Kidney glomerular epithelial cell (primary cell): ENCODE data around the gene PDE4D.

Experiments used
- DNase-seq: peaks from one replicate; lab custom pipeline; 2025; lab: John Stamatoyannopoulos, UW

The PDE4D gene

DNA sequence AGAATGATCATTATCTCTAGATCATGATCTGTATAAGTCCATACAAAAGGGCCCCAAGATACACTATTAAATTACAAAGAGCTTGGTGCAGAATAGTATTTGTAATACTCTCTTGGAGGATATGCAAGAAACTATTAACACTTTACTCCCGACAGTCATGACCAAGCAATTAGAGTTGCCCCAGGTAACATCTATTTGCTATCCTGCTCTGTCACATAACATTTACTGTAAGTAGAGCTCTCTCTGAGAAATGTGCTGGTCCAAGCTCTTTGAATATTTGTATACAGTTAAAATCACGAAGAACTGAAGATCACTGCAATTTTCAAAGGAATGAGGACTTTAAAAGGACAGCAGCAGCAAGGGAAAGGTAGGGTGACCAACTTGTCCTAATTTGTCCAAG is 757.0 kb downstream of the PDE4D start:
- DNase-seq, result no peak

DNA sequence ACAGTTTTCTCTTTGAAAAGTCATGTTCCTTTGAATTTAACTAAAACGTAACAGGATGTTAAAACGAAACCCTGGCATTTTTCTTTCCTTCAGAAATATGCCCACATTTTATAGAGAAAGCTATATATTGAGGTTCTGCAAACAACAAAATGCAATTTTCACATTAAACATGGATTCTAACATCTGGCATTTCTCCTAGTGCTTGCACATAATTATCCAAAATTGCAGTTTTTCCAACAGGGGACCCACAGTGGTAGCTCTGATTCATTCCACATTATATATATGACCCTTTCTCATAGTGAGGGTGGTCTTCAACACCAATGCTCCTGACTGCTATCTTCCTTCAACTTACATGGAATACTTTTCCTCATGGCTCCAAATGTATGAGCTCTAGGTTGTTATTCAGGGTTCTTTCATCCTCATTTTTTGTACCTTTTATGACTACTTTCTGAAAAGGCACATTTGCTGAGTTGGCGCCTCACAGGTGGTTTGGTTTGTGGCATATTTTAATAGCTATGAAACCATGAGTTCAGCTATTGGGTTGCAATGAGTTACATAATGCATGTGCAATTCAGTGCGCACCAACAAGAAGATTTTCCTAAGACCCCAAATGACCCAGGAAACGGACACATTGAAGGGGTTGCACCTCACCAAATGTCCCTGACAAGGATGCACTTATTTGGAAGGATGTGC is 758.9 kb downstream of the PDE4D start:
- no peak for DNase-seq

DNA sequence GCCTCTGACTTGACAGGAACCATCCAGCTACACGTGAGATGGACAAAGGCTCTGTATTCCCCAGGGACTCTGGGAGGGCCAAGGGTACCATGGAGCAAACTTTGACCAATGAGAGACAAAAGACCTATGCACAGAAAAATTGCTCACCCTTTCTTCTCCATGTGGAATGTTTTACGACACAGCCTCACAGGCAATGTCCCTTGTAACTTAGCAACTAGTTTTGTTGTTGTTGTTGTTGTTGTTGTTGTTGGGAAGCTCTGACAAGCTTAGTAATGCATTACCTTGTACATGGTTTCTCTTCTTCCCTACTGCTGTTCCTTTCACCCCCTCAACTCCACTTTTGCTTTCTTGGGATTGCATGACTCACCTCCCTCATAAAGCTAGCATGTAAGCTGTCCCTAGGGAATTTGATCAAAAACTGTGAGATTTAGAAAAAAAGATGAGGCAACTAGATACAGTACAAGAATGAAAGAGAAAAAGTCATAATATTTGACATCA is 759.7 kb downstream of the PDE4D start:
- DNase-seq, result no peak

DNA sequence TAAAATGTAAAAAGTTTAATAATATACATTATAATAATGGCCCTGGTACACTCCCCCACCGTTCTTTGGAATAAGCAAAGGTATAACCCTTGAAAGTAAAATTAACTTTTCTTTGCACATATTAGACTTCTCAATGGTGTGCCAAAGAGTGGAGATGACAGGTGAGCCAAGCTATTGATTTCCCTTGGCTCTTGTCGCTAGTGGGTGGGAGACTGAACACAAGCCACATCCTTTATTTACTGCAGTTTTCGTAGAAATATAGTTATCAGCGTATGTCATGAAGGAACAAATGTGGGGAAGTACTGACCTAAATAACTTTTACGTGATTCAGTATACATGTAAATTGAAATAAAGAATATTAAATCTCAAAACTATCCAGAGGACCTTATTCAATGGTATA is 761.4 kb downstream of the PDE4D start:
- DNase-seq, result no peak

DNA sequence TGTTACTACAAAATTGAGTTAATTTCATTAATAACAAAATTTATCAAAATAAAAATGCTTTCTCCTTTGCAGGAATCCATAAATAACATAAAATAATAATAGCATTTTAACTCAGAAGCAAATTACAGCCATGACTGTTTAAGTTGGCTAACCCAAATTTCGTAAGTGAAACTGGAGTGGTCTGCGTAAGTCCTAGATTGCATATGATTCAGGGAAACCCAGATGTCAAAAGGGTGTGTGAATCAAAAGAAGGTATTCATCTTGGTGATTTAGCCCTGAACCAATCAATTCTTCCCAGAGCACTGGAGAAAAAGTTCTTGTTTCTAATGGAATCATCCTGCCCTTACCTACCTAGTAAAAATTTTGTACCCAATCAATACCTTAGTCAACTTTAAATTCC is 763.1 kb downstream of the PDE4D start:
- no peak for DNase-seq

DNA sequence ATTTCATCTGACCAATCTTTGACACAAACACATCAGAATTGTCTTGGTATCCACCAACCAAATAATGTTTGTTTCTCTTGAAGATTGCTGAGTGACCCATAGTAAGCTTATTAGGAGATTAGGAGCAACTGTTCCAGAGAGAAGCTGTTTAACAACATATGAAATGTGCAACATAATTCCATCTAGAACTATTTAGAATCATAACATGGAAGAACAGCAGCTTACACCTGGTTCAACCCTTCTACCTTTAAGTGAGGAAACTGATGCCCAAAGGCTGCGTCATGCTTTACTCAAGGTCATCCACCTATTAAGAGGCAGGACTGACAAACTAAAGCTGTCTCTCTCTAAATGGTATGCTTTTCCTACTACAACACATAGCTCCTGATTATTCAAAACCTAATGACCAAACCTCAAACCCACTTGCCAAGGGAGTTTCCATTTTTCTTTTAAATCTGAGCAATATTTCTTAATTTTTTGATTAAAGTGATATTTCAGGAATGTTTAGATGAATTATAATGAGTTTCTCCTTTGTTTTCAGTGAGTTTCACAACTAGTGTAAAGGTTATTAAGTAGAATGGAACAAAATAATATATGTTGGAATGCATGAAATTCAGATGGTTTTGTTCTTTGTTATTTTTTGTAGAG is 764.8 kb downstream of the PDE4D start:
- DNase-seq, result no peak

DNA sequence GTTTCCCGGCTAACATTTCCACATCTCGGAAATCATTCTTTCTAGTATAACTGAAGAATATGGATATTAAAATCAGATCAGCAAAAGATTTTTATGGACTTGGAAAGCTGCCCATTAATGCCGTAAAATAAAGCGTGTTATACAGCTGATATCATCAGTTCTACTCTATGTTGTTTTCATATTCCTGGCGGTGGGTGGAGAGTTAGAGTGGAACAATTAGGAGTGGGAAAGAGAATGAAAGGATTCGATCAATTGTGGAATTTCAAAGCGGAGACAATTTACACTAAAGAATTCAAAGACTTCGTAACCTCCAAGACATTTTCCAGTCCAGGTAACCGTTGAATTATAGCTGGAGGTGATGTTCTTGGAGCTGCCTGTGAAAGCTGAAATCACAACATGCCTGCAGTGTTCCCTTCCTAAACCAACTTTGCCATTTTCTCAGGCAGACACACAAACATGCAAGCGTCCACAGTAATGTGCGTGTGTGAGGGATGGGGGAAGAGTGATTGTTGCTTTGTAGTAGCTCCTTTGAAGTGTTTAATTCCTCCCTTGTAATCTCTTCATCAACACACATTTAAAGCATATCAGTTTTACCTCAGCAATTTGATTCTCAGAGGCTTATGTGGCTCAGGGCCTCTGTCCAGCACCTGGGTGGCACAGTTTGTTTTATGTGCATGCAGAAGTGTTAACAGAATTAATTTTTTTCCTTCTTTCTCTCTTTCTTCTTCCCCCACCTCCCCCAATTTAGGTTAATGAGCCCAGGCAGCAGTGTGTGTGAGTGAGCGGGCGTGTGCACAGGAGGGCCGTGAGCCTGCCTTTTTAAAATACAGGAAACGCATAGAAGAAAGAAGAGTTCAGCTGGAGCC is 766.6 kb downstream of the PDE4D start:
- peak; percentile 44 for DNase-seq

DNA sequence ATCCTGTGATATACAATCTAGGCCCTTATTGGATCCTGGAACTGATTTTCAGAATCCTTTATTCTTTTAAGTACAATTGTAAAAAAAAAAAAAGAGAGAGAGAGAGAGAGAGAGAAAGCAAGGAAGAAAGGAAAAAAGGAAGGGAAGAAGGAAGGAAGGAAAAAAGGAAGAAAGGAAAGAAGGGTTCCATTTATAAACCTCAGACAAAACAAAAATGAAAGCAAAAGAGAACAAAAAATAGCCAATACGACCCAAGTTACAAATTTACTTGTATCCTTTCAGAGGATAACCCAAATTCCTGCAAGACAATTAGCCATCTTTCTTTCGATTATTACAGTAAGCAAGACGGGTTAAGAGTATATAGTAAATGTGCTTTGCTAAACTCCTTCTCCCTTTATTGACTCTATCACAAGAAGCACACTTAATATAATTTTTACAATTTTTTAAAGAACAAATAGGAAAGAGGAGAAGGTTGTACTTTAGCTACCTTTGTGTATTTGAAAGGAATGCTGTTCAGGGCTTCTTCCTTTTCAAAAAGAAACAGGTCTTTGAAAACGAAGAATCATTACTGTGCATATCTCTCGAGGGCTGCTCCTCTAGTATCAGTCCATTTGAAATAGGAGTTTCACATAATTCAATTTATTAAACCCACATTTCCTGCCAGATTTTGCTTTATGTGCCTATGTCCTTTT is 767.4 kb downstream of the PDE4D start:
- DNase-seq, result no peak

DNA sequence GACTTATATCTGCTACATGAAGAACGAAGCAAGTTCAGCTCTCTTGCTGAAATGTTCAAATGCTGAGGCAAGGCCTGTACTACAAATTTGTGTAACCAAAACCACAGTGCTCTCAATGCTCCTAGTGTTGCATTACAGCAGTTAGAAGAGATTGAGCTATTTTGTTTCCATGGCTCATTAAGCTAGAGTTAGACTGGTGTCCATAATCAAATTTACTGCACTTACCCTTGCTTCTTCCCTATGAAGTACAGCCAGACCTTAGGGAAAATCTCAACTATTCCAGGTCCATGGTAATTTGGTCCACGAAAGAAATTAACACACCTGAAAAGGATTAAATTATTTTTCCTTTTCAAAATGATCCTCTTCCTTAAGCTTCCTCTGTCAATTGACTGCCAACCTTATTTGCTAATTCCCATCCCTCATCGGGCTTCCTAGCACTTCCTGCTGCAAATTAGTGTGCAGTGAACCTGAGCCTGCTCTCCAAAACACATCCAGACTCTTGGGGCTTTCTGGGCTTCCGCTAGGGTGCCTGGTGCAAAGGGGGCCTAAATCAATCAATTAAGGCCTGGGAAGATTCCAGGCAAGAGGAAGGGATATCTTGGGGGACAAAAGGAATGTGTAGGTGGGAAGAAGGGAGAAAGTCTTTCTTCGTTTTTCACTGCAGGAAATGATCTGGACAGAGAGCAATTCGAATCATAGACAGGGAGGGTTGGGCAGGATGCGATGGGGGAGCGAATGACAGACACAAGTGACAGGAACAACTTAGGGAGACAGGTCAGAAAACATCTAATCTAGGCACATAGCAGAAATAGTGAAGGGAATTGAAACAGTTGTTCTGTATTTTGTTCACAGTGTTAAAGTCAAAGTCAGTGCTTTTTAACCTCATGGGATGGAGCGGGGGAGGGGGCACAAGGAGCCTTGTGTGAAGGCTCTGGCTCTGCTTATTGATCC is 768.2 kb downstream of the PDE4D start:
- DNase-seq, result peak; percentile 26

DNA sequence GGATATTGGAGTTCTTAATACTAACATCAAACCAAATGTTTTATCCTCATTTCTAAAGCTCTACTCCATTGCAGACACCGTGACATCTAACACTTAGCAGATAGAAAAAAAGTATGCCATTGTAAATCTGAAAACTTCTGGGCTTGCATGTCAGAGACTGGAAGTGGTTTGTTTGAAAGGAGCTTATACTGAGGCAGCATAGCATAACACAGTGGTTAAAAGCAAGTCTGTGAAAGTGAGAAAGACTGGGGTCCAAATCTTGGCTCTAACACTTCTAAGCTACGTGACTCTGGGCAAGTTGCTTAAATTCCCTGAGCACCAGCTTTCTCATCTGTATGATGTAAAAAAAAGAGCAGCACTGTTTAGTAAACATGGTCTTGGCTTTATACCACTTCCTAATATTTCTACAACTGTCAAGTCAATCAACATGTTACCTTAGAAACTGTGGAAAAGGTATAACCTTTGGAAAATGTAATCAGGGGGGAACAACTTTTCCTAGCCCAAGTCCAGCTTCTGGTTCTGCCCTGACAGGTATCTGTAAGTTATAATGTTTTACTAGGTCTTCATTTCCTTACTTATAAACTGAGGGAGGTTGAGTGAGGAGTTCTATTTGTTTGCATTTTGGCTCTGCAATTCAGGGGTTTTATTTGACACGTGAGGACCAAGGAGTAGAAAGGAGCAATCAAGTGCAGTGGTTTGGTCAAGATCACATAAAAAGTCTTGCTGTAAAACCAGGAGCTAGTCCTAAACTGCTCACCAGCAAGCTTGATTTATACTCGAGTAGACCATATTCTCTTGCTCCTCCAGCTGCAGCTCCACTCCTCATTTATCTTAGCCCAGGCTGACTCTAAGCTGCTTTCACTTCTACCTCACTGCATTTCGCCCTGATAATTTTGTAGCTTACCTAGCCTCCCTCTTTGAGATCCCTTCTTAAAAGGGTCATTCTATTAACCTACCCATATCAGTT is 769.6 kb downstream of the PDE4D start:
- no peak for DNase-seq

DNA sequence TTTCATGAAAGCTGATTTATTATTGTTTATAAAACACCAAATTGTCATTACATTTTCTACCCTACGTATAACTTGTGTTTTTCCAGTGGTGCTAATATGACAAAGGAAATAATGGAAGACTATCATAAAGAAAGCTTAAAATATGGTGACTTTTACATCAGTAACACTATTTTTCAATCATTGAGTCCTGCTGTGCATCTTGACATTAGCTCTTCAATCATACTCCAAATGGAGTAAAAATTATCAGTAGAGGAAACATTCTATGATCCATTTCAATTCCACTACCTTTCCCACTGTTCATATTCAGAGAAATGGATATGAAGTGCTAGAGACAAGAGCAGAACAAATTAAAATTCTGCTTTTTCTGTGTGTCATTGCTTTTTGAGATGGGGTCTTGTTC is 774.0 kb downstream of the PDE4D start:
- DNase-seq, result no peak

DNA sequence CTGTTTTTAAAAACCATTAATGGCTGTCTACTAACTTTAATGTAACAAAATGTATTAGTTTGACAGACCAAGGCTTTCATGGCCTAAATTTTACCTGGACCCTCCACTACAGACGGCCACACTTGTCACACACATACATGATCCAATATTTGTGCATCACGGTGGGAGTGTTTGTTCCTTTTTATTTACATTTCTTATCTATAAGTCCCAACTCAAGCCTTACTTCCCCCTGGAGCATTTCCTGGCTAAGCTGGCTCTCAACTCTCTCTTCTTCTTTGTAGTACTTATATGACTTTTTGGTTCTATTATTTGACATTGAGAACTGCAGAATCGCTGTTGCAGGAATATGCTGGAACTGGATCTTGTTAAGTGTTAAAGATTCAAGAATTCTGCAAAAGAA is 776.2 kb downstream of the PDE4D start:
- DNase-seq, result no peak

DNA sequence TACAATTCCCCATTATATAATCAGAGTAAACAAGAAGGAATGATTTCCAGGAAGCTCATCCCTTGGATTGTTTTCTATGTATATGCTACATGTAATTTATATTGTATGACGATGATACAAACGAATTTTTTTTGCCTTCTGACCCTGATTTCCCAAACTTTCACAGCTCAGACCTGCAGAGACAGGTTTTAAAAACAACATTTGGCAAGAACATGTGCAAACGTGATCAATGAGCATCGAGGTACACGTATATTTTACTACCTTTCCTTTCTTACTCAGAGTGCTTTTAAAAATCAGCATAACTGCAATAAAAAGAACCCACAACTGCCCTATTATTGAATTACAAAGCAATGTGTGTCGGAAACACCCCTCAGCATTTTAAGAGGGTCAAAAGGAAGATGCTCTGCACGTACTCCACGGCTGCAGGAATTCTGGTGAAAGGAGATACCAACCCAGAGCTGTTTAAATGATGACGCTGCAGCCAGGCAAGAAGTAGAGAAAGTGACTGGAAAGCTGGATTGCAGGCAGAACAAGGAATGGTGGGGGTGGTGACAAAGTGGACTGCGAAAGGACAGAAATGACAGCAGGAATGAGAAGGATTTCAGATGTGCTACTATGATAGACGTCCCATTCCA is 777.2 kb downstream of the PDE4D start:
- DNase-seq, result no peak

DNA sequence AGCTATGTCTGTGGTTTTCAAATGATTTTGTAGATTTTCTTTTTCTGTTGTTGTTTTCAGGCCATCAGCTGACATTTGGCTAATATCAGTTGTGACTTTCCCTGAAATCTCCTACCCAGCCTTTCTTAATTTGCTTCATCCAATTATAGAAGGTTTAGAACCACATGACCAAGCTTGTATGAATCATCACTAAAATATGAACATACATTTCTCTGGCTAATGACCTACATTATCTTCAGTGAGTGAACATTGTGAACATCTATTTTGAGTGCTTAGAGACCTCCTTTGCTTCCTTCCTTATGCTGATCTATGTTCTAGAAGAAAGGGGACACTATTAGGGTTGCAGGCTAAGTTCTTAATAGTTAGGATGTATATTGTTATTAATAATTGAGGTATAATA is 778.2 kb downstream of the PDE4D start:
- no peak for DNase-seq

DNA sequence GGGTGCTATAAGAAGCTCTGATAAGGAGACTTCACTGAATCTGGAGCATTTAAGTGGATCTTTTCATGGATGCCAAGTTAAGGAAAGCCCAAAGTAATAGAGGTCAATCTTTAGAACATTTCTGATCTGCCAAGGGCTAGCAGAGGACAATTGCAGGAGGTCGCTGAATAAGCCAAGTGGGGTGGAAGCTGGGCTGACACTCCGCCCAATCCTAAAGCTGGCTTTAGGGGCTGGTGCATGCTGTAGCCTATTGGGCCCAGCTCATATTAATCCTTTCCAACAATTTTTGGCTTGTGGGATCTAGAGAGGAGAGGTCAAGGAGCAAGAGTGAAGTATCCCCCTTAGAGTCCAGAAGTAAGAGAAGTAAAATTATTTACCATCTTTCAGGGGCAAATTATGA is 784.1 kb downstream of the PDE4D start:
- DNase-seq, result no peak

DNA sequence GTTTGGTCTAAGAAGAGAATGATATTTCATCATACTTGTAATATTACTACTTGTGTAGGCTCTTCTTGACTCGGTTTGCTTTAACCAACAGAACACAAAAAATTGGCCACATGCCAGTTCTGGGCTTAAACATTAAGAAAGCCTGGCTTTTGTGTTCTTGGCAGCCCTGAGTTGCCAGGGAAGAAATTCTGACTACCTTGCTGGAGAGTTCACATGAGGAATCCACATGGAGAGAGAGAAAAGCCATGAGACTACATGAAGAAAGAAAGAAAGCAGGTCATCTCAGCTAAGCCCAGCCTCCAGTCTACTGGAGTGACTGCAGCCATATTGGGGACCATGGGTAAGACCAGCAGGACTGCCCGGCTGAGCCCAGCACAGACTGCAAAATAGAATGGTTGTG is 785.8 kb downstream of the PDE4D start:
- DNase-seq, result peak; percentile 3

DNA sequence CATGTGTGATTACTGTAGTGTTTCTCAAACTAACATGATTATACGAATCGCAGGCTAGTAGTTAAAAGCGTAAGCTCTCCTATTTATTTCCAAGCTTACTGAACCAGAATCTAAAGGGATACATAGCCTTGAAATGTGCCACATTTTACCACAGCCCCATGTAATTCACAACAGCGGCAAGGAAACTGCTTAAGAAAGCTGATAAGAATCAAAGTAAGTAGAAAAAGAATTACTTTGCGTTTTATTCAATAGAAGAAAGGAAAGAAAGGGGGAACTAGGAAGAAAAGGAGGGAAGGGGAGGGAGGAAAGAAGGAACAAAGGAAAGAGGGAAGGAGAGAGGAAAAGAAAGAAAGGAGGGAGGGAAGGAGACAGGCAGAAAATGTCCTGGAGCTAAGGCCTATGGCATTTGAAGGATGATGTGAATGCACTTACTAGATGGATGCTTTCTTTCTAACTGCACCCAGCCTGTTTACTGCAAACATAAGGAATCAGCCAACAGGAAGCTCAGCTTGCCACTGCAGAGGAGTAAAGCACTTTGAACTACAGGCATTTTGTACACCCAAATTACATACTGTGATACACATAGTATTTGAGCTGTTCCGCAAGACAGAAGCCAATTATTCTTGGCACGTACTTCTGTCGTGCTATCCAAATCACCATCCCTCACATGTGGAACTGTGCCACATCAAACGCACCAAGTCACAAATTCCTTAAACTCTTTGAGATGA is 789.0 kb downstream of the PDE4D start:
- DNase-seq, result no peak

DNA sequence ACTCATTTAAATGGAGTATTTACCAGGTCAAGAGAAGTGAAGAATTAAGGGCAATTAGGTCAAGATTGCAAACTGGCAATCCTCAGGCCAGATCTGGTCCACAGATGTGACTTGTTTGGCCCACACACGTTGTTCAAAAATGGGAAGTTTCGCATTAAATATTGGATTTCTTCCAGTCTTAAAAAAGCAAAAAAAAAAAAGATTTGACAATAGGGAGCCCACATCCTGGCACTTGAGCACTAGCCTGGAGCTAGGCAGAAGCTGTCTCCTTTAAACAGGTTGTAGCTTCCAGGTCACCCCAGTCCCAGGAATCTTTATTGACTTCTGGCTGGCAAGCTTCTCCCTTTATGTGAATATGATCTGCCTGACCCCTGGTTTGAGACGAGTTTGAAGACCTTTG is 790.2 kb downstream of the PDE4D start:
- no peak for DNase-seq

DNA sequence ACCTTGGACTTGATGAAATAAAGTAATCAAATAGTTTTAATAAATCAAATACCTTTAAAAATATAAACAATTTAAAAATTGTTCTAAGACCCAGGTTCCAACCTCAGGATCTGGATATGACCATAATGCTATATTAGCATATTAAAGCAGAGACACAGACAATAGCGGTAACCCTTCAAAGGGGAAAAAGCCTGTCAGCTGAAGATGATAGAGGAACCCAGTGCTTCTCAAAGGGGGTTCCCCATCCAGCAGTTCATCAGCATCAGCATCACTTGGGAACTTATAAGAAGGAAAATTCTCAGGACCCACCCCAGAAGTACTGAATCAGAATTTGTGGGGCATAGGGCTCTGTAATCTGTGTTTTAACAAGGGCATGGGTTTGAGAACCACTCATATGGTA is 791.1 kb downstream of the PDE4D start:
- no peak for DNase-seq
